ENCODE results near the gene DCUN1D3.

- TF ChIP-seq CTCF (IDR thresholded peaks at IDR 0.05) = no peak
- no peak for TF ChIP-seq EP300 (IDR thresholded peaks at IDR 0.05)
- TF ChIP-seq POLR2A (IDR thresholded peaks at IDR 0.05) = no peak
- no peak for TF ChIP-seq POLR2AphosphoS5 (IDR thresholded peaks at IDR 0.05)
Measured at GRCh38 chr16:20871941-20872815, 28.0 kb downstream of the DCUN1D3 start.
